Right ventricle myocardium superior (tissue), 1 donor: Measurements from ENCODE around the gene B4GAT1. TPM values are rescaled to one million over a fixed set of nuclear protein-coding genes. Genes with fewer than 3 reads are reported as not detected.
"Not testable (repeated sequence)": the region's sequence is repeated elsewhere in the genome, so short reads cannot be mapped to it uniquely, and the experiment has no call there.

ENCODE experiments used
- ATAC-seq: fragments of 200-7000 bp; cut with Tn5 transposase; one replicate; pipeline ENCODE4 v1.9.1; 2020; ENCODE audit warnings: mild to moderate bottlenecking; ENCODE audit not compliant: poor library complexity
- DNase-seq: peaks from one replicate; pipeline ENCODE4 v3.0.0-alpha.2; 2020
- intact Hi-C: fragments of 100-400 bp; cut with DNase I; formaldehyde crosslinking; loops from one replicate; pipeline ENCODE4 v1.11.2; 2022
- long read RNA-seq: library from polyadenylated mRNA; unstranded; transcript quantifications from one replicate; pipeline ENCODE4 v2.0.0, GENCODE V29; 2021
- total RNA-seq: library from RNA; stranded (reverse); fragmentation: NEBNext Ultra II Directional; extraction: Animal tissue kit (Norgen Biotek cat#: 25700); gene quantifications from one replicate; pipeline ENCODE4 v1.2.1, GENCODE V29; 2021
- donor health status: DM: no; HTN: yes; CAD: no; lungs with severe emphysema.

Gene B4GAT1
- 51.3 TPM for total RNA-seq
- long read RNA-seq, transcript B4GAT1-201 (2 exons, 2,072 nt): major isoform, 134 of 137 reads
- long read RNA-seq, partial matches to known transcripts: 0 of 137 reads
- long read RNA-seq, other reads (novel, unspliced or antisense): 3 of 137 reads

GRCh38 chr11:66347425-66348276 is at the start of gene B4GAT1:
B4GAT1 (minus strand) TSS chr11:66347629; CDS start chr11:66347545, 84 bp downstream.
- intact Hi-C loops: no loop called here
- ATAC-seq (peak; percentile 76), DNase-seq (peak; percentile 82)

GRCh38 chr11:66393954-66394353 is 46.5 kb upstream of the B4GAT1 start:
- intact Hi-C loops: no loop called here
- no peak for ATAC-seq

GRCh38 chr11:66391322-66391721 is 43.9 kb upstream of the B4GAT1 start:
- DNase-seq: no peak
- ATAC-seq: no peak
- intact Hi-C loops: no loop called here

More at GRCh38 chr11:66393954-66394353, 46.5 kb upstream of the B4GAT1 start:
- DNase-seq: no peak

GRCh38 chr11:66388780-66389386 is 41.5 kb upstream of the B4GAT1 start:
- peak; percentile 67 for DNase-seq
- intact Hi-C loops: loop anchor here (10.0 kb wide), 1 partner anchor 74 kb away; the partner anchor contains the start of gene CD248
- ATAC-seq: peak; percentile 69

GRCh38 chr11:66386171-66387069 is 39.0 kb upstream of the B4GAT1 start:
- DNase-seq (peak; percentile 91), ATAC-seq (peak; percentile 86)
- intact Hi-C loops: loop anchor here (10.0 kb wide), 1 partner anchor 72 kb away; the partner anchor contains the start of gene CD248

GRCh38 chr11:66384316-66384715 is 36.9 kb upstream of the B4GAT1 start:
- intact Hi-C loops: loop anchor here (10.0 kb wide), 1 partner anchor 70 kb away; the partner anchor contains the start of gene CD248
- not testable (repeated sequence) for DNase-seq, ATAC-seq

GRCh38 chr11:66380264-66380663 is 32.8 kb upstream of the B4GAT1 start:
- not testable (repeated sequence) for DNase-seq, ATAC-seq
- intact Hi-C loops: loop anchor here (10.0 kb wide), 1 partner anchor 65 kb away; the partner anchor contains the start of gene CD248

- DNase-seq, intact Hi-C loops, ATAC-seq: not testable (repeated sequence)
Observed at GRCh38 chr11:66373690-66374287, 26.4 kb upstream of the B4GAT1 start.

GRCh38 chr11:66373265-66373664 is 25.8 kb upstream of the B4GAT1 start:
- DNase-seq (peak; percentile 49), ATAC-seq (peak; percentile 69)
- intact Hi-C loops: no loop called here

GRCh38 chr11:66371627-66372415 is 24.4 kb upstream of the B4GAT1 start, which contains the start of gene SLC29A2:
SLC29A2 (minus strand) TSS chr11:66371760; CDS start chr11:66371591, 169 bp downstream.
- intact Hi-C loops: no loop called here
- peak; percentile 83 for DNase-seq
- peak; percentile 78 for ATAC-seq

- ATAC-seq (no peak), DNase-seq (no peak)
- intact Hi-C loops: no loop called here
Observed at GRCh38 chr11:66369073-66369894, 21.9 kb upstream of the B4GAT1 start.

- intact Hi-C loops: no loop called here
- DNase-seq (no peak), ATAC-seq (no peak)
Observed at GRCh38 chr11:66368484-66368883, 21.1 kb upstream of the B4GAT1 start.

GRCh38 chr11:66367561-66368312 is 20.3 kb upstream of the B4GAT1 start:
- ATAC-seq: no peak
- intact Hi-C loops: no loop called here
- DNase-seq: no peak

- intact Hi-C loops: no loop called here
- no peak for ATAC-seq
Observed at GRCh38 chr11:66366844-66367477, 19.5 kb upstream of the B4GAT1 start.

More at GRCh38 chr11:66366844-66367477, 19.5 kb upstream of the B4GAT1 start:
- DNase-seq: no peak
